Neural cell (in vitro differentiated cells): ENCODE measurements around the gene TULP4. TPM values are rescaled to one million over a fixed set of nuclear protein-coding genes. Genes with fewer than 3 reads are reported as not detected.

Experiments used
- H2AFZ ChIP-seq: fragments of 200-600, 300-800 bp; sonication (generic), shearing (Covaris generic); 2 replicates; pipeline ENCODE4 v1.6.0; 2014; ENCODE audit warnings: low read depth, mild to moderate bottlenecking, antibody characterized with exemption, low read length, moderate library complexity
- H3F3A ChIP-seq: fragments of 200-600 bp; shearing (Covaris generic); 2 replicates; pipeline ENCODE4 v1.6.1; 2016; ENCODE audit warnings: mild to moderate bottlenecking, moderate library complexity, mixed read lengths, antibody characterized with exemption, low read length; ENCODE audit not compliant: insufficient read depth, poor library complexity, severe bottlenecking
- H3K27ac ChIP-seq: fragments of 200-600, 300-800 bp; sonication (generic), shearing (Covaris generic); 2 replicates; pipeline ENCODE4 v1.5.1; 2014; ENCODE audit warnings: mild to moderate bottlenecking, low read length, moderate library complexity
- H3K27me3 ChIP-seq: fragments of 300-800, 200-600 bp; sonication (generic), shearing (Covaris generic); 2 replicates; pipeline ENCODE4 v1.6.0; 2014; ENCODE audit warnings: mild to moderate bottlenecking, low read depth, low read length, moderate library complexity; ENCODE audit not compliant: insufficient read depth
- H3K36me3 ChIP-seq: fragments of 300-800, 200-600 bp; sonication (generic), shearing (Covaris generic); 2 replicates; pipeline ENCODE4 v1.5.1; 2014; ENCODE audit warnings: mild to moderate bottlenecking, antibody characterized with exemption, low read length, moderate library complexity; ENCODE audit not compliant: insufficient read depth
- H3K4me2 ChIP-seq: fragments of 300-800, 200-600 bp; sonication (generic), shearing (Covaris generic); 2 replicates; pipeline ENCODE4 v1.6.0; 2014; ENCODE audit warnings: mild to moderate bottlenecking, low read length
- H3K4me3 ChIP-seq: fragments of 300-800, 200-600 bp; sonication (generic), shearing (Covaris generic); 2 replicates; pipeline ENCODE4 v1.5.1; 2014; ENCODE audit warnings: mild to moderate bottlenecking, low read length, moderate library complexity
- H3K79me2 ChIP-seq: fragments of 200-600 bp; shearing (Covaris generic); replicated peaks from 2 replicates; pipeline ENCODE4 v1.6.0; 2014; ENCODE audit warnings: mild to moderate bottlenecking, low read length, moderate library complexity; ENCODE audit not compliant: insufficient read depth
- H3K9ac ChIP-seq: fragments of 300-800, 200-600 bp; sonication (generic), shearing (Covaris generic); 2 replicates; pipeline ENCODE4 v1.6.1; 2016; ENCODE audit warnings: mild to moderate bottlenecking, low read length, mixed read lengths
- H3K9me2 ChIP-seq: fragments of 200-600 bp; shearing (Covaris generic); 2 replicates; pipeline ENCODE4 v1.6.1; 2016; ENCODE audit warnings: mild to moderate bottlenecking, low read length, mixed read lengths; ENCODE audit not compliant: insufficient read depth
- H3K9me3 ChIP-seq: fragments of 200-600, 300-800 bp; sonication (generic), shearing (Covaris generic); 2 replicates; pipeline ENCODE4 v1.6.1; 2016; ENCODE audit warnings: mild to moderate bottlenecking, mixed run types, low read length, moderate library complexity, mixed read lengths
- H4K20me1 ChIP-seq: fragments of 200-600 bp; shearing (Covaris generic); 2 replicates; pipeline ENCODE4 v1.6.1; 2016; ENCODE audit warnings: mild to moderate bottlenecking, mixed run types; ENCODE audit not compliant: insufficient read depth
- EP300 ChIP-seq: fragments of 450-650 bp; conservative IDR thresholded peaks from 2 replicates; pipeline ENCODE4 v1.6.1; 2014; ENCODE audit warnings: antibody characterized with exemption, mild to moderate bottlenecking, moderate library complexity; ENCODE audit not compliant: poor library complexity, severe bottlenecking
- EZH2 ChIP-seq: fragments of 200-600, 300-800 bp; shearing (Covaris generic), sonication (generic); IDR thresholded peaks from 2 replicates; pipeline ENCODE4 v1.6.1; 2014; ENCODE audit warnings: antibody characterized with exemption, low read length, borderline replicate concordance, mild to moderate bottlenecking; ENCODE audit not compliant: insufficient read depth, poor library complexity, severe bottlenecking
- MXI1 ChIP-seq: fragments of 450-650 bp; conservative IDR thresholded peaks from 2 replicates; pipeline ENCODE4 v1.6.1; 2014; ENCODE audit warnings: antibody characterized with exemption, mild to moderate bottlenecking; ENCODE audit not compliant: poor library complexity, severe bottlenecking
- POLR2AphosphoS5 ChIP-seq: IDR thresholded peaks from 2 replicates; pipeline ENCODE4 v1.6.1; 2012
- RAD21 ChIP-seq: fragments of 450-650 bp; conservative IDR thresholded peaks from 2 replicates; pipeline ENCODE4 v1.6.1; 2014; ENCODE audit warnings: antibody characterized with exemption, mild to moderate bottlenecking, moderate library complexity
- SMC3 ChIP-seq: fragments of 450-650 bp; conservative IDR thresholded peaks from 2 replicates; pipeline ENCODE4 v1.6.1; 2014; ENCODE audit warnings: antibody characterized with exemption, mild to moderate bottlenecking, moderate library complexity; ENCODE audit not compliant: poor library complexity
- TAF1 ChIP-seq: IDR thresholded peaks from 2 replicates; pipeline ENCODE4 v1.6.1; 2012; ENCODE audit warnings: low read depth
- polyA plus RNA-seq: library from polyadenylated mRNA; depleted of rRNA; stranded (reverse); fragments of >200 nt; gene quantifications from 2 replicates; pipeline ENCODE4 v1.2.3, GENCODE V29; 2014
- TF ChIP-seq, protein P1 (sequence below): IDR thresholded peaks from 2 replicates; pipeline ENCODE4 v1.6.1; 2012; ENCODE audit warnings: borderline replicate concordance
- TF ChIP-seq, protein P2 (sequence below): fragments of 450-650 bp; IDR thresholded peaks from 2 replicates; pipeline ENCODE4 v1.5.1; 2014; ENCODE audit warnings: antibody characterized with exemption, mild to moderate bottlenecking, moderate library complexity; ENCODE audit not compliant: poor library complexity, severe bottlenecking

The TULP4 gene
- polyA plus RNA-seq, 1 donor from 2014 or later = 30.6 TPM

DNA sequence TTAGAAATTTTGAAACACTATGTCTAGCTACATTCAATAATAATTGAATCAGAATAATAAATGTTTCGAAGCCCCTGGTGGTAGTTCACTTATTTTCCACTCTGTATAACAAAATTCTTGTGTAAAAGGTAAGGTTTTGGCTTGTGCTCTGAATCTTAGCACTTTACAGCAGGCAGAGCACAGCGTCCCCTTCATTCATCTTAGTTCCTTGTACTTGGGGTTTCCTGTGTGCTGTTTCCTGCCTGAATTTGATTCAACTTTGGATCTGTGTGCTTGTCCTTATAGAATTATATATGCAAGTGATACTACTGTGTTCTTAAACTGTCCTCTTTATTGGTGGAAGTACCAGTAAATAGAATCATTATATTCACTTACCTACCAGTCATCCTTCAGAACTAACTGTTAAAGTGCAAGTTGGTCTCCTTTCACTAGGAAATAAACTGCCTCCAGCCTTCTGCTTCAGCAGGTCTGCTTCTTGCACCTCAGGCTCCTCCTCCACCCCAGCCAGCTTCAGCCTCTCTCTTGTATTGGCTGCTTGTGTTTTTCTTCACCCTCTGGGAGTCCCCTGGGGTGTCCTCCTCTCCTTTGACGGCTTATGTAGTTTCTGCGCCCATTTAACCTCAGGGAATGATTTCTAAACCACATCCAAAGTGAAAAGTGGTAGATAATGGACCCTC lies 28.8 kb upstream of the TULP4 start:
- Histone ChIP-seq H3K9me3 (no peaks in the 10 kb centered on the region), H3K36me3 (no peaks in the 10 kb centered on the region), H3K27me3 (no peaks in the 10 kb centered on the region), H3K4me3 (no peak overlapping the region), H3K9ac (no peak overlapping the region), H2AFZ (no peak overlapping the region), H3K79me2 (peaks cover 18% of the 10 kb centered on the region), H3K9me2 (no peaks in the 10 kb centered on the region), H4K20me1 (no peaks in the 10 kb centered on the region), H3F3A (no peaks in the 10 kb centered on the region), H3K27ac (no peak overlapping the region), H3K4me2 (no peak overlapping the region)
- TF ChIP-seq POLR2AphosphoS5 (no peak), EZH2 (no peak), SMC3 (no peak), MXI1 (no peak), RAD21 (no peak), EP300 (no peak), TAF1 (no peak)
- TF ChIP-seq, protein P1, sequence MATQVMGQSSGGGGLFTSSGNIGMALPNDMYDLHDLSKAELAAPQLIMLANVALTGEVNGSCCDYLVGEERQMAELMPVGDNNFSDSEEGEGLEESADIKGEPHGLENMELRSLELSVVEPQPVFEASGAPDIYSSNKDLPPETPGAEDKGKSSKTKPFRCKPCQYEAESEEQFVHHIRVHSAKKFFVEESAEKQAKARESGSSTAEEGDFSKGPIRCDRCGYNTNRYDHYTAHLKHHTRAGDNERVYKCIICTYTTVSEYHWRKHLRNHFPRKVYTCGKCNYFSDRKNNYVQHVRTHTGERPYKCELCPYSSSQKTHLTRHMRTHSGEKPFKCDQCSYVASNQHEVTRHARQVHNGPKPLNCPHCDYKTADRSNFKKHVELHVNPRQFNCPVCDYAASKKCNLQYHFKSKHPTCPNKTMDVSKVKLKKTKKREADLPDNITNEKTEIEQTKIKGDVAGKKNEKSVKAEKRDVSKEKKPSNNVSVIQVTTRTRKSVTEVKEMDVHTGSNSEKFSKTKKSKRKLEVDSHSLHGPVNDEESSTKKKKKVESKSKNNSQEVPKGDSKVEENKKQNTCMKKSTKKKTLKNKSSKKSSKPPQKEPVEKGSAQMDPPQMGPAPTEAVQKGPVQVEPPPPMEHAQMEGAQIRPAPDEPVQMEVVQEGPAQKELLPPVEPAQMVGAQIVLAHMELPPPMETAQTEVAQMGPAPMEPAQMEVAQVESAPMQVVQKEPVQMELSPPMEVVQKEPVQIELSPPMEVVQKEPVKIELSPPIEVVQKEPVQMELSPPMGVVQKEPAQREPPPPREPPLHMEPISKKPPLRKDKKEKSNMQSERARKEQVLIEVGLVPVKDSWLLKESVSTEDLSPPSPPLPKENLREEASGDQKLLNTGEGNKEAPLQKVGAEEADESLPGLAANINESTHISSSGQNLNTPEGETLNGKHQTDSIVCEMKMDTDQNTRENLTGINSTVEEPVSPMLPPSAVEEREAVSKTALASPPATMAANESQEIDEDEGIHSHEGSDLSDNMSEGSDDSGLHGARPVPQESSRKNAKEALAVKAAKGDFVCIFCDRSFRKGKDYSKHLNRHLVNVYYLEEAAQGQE = no peak
- TF ChIP-seq, protein P2, sequence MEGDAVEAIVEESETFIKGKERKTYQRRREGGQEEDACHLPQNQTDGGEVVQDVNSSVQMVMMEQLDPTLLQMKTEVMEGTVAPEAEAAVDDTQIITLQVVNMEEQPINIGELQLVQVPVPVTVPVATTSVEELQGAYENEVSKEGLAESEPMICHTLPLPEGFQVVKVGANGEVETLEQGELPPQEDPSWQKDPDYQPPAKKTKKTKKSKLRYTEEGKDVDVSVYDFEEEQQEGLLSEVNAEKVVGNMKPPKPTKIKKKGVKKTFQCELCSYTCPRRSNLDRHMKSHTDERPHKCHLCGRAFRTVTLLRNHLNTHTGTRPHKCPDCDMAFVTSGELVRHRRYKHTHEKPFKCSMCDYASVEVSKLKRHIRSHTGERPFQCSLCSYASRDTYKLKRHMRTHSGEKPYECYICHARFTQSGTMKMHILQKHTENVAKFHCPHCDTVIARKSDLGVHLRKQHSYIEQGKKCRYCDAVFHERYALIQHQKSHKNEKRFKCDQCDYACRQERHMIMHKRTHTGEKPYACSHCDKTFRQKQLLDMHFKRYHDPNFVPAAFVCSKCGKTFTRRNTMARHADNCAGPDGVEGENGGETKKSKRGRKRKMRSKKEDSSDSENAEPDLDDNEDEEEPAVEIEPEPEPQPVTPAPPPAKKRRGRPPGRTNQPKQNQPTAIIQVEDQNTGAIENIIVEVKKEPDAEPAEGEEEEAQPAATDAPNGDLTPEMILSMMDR = no peak

DNA sequence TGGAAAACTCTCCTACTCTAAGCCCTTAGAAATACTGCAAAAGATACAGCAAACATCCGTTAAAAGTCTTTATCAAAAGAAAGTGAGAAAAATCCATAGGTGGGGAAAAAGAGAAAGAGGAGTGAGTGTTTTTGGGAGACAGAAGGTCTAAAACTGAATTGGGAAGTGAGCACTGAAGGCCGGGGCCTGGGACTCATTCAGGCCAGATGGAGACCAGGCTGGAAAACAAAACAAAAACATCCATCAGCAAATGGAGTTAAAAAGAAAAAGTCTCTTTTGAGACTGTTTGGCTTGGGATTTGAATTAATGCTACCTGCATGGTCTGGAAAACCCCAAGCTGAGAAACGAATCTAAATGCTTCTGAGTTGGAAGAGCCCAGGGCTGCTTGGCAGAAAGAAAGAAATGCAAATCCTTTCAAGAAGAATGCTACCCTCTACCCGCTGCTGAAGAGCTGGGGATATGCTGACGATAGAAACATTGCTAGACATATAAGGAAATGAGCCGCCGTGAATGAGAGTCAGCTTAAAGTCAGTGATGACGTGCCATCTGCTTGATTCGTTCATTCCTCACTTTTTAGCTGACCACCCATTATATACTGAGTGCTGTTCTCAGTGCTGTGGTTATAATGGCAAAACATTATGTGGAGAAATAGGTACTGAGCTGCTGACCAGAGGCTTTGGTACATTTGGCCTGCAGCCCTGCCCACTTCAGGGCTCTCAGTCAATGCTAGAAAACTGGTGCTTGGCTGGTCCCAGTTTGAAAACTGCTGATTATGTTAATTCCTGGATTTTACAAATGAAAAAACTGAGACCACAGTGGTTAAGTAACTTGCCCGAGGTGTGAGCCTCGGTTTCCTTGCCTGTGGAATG lies 28.0 kb upstream of the TULP4 start:
- Histone ChIP-seq H3K9ac (no peak overlapping the region), H4K20me1 (no peaks in the 10 kb centered on the region), H3K9me3 (no peaks in the 10 kb centered on the region), H2AFZ (no peak overlapping the region), H3F3A (no peaks in the 10 kb centered on the region), H3K9me2 (no peaks in the 10 kb centered on the region), H3K36me3 (no peaks in the 10 kb centered on the region), H3K27ac (peak overlapping the region; percentile 5), H3K27me3 (no peaks in the 10 kb centered on the region), H3K4me2 (no peak overlapping the region), H3K79me2 (peaks cover 23% of the 10 kb centered on the region), H3K4me3 (no peak overlapping the region)
- TF ChIP-seq MXI1 (no peak), EP300 (no peak), POLR2AphosphoS5 (no peak)
- TF ChIP-seq, protein P1 = no peak
